ENCODE results near the gene GSPT1. TPM values are rescaled to one million over a fixed set of nuclear protein-coding genes. Genes with fewer than 3 reads are reported as not detected.
"Not testable (repeated sequence)": the region's sequence is repeated elsewhere in the genome, so short reads cannot be mapped to it uniquely, and the experiment has no call there.

GSPT1 gene
- total and polyA plus RNA-seq, 8 donors = 11.0 to 65.4 (median 49.1) TPM

- peak in 5 of 6 donors; percentile 20 to 41 (median 30) for DNase-seq
- no peaks in the 10 kb centered on the region for H3K9me3 ChIP-seq
- no peaks in the 10 kb centered on the region for H3K4me1 ChIP-seq
- FAIRE-seq = no peak
- peak overlapping the region in 1 of 4 donors; percentile 7 for H3K27ac ChIP-seq
- H3K27me3 ChIP-seq = no peaks in the 10 kb centered on the region
- TF ChIP-seq CTCF (IDR thresholded peaks at IDR 0.05) = no peak
- peak; percentile 83 to 91 (median 86) for ATAC-seq
- H3K4me3 ChIP-seq = no peak overlapping the region
- WGBS, 2 donors = 9 to 14% methylated on average over 5 of the region's 5 CpGs
- intact Hi-C loops (cut with DNase I) = no loop called here
- H3K36me3 ChIP-seq = no peaks in the 10 kb centered on the region
These were observed 91.4 kb downstream of the GSPT1 start for GRCh38 chr16:11824362-11824761.

GRCh38 chr16:11823645-11824044 lies 92.1 kb downstream of the GSPT1 start:
- H3K27ac ChIP-seq; intact Hi-C loops (cut with DNase I); H3K4me1 ChIP-seq; H3K36me3 ChIP-seq; H3K27me3 ChIP-seq; ATAC-seq; H3K4me3 ChIP-seq; FAIRE-seq; H3K9me3 ChIP-seq: not testable (repeated sequence)
- peak in 1 of 6 donors; percentile 3 for DNase-seq
- WGBS, 2 donors = 90 to 96% methylated on average over 5 of the region's 5 CpGs

- no peak for DNase-seq
- no peak for TF ChIP-seq CTCF (IDR thresholded peaks at IDR 0.05)
- H3K36me3 ChIP-seq = no peaks in the 10 kb centered on the region
- no peaks in the 10 kb centered on the region for H3K4me1 ChIP-seq
- intact Hi-C loops (cut with DNase I) = loop anchor here in 1 of 3 donors (10.0 kb wide), 1 partner anchor 285 kb away; no protein-coding TSS in a partner anchor
- H3K9me3 ChIP-seq = no peaks in the 10 kb centered on the region
- H3K27ac ChIP-seq = no peak overlapping the region
- WGBS, 2 donors = 79 to 86% methylated on average over 10 of the region's 10 CpGs
- H3K27me3 ChIP-seq = no peaks in the 10 kb centered on the region
- no peak for FAIRE-seq
- ATAC-seq = peak in 2 of 4 donors; percentile 25 to 43
- H3K4me3 ChIP-seq = no peak overlapping the region
These were observed 96.0 kb downstream of the GSPT1 start for GRCh38 chr16:11819798-11820197.

GRCh38 chr16:11818970-11819369 lies 96.8 kb downstream of the GSPT1 start:
- FAIRE-seq, ATAC-seq, H3K36me3 ChIP-seq, H3K4me3 ChIP-seq, H3K9me3 ChIP-seq, H3K4me1 ChIP-seq, H3K27ac ChIP-seq, H3K27me3 ChIP-seq: not testable (repeated sequence)
- intact Hi-C loops (cut with DNase I) = loop anchor here in 1 of 3 donors (10.0 kb wide), 1 partner anchor 284 kb away; no protein-coding TSS in a partner anchor
- peak in 1 of 6 donors; percentile 12 for DNase-seq
- WGBS, 2 donors = 85 to 86% methylated on average over 13 of the region's 13 CpGs

Other genes starting within 250 kb of the GSPT1 start
- 10 to 100 TPM in 1 of 6 donors, 1 to 10 TPM in 5; 3.9 to 10.6 (median 4.5) TPM for gene SNN, start 247.5 kb downstream of the GSPT1 start, total RNA-seq
- 1 to 10 TPM; 4.0 to 4.6 TPM for gene SNN, start 247.5 kb downstream of the GSPT1 start, polyA plus RNA-seq
- 10 to 100 TPM; 28.1 to 38.9 (median 35.9) TPM for gene TXNDC11, start 173.1 kb downstream of the GSPT1 start, total RNA-seq
- 10 to 100 TPM; 54.7 to 80.8 TPM for gene TXNDC11, start 173.1 kb downstream of the GSPT1 start, polyA plus RNA-seq
- 10 to 100 TPM; 23.8 to 34.5 (median 30.2) TPM for gene ZC3H7A, start 118.7 kb downstream of the GSPT1 start, total RNA-seq
- 10 to 100 TPM; 20.0 to 39.6 TPM for gene ZC3H7A, start 118.7 kb downstream of the GSPT1 start, polyA plus RNA-seq
- gene RSL1D1, start 64.4 kb downstream of the GSPT1 start, total RNA-seq = 100 to 1,000 TPM in 2 of 6 donors, 10 to 100 TPM in 4; 73.4 to 148 (median 87.1) TPM
- 10 to 100 TPM; 32.4 to 61.1 TPM for gene RSL1D1, start 64.4 kb downstream of the GSPT1 start, polyA plus RNA-seq
- gene NPIPB2, start 26.1 kb upstream of the GSPT1 start, total RNA-seq = 1 to 10 TPM in 5 of 6 donors, under 1 TPM in 1; 0.92 to 5.0 (median 4.1) TPM
- gene NPIPB2, start 26.1 kb upstream of the GSPT1 start, polyA plus RNA-seq = 1 to 10 TPM; 6.6 to 10.0 TPM
- 1 to 10 TPM in 1 of 6 donors, under 1 TPM in 1, not detected in 4; 0.32 to 1.7 TPM for gene TNFRSF17, start 49.3 kb upstream of the GSPT1 start, total RNA-seq
- gene TNFRSF17, start 49.3 kb upstream of the GSPT1 start, polyA plus RNA-seq = not detected
- gene SNX29, start 60.8 kb upstream of the GSPT1 start, total RNA-seq = 10 to 100 TPM in 5 of 6 donors, 1 to 10 TPM in 1; 8.0 to 17.0 (median 11.3) TPM
- gene SNX29, start 60.8 kb upstream of the GSPT1 start, polyA plus RNA-seq = 1 to 10 TPM; 3.8 to 3.9 TPM

Data from pancreas (tissue), 10 donors.